ENCODE results near the gene CDC42BPA. TPM values are rescaled to one million over a fixed set of nuclear protein-coding genes. Genes with fewer than 3 reads are reported as not detected.

The CDC42BPA gene
- polyA plus RNA-seq, 4 donors, result 10.8 to 19.9 (median 13.8) TPM

- peaks cover 0 to 2% of the 10 kb centered on the region in 2 donors for H3K9me3 ChIP-seq (ENCODE audit: control insufficient read depth in 2 of 2, insufficient read depth in 1 of 2, low read depth in 1 of 2, low read length in 1 of 2)
- H3K36me3 ChIP-seq (ENCODE audit: control insufficient read depth in 3 of 3, insufficient read depth in 2 of 3, low read depth in 1 of 3, low read length in 3 of 3), result peaks cover 0 to 5% (median 0%) of the 10 kb centered on the region in 3 donors
- FAIRE-seq, result no peak
- no peak overlapping the region for H3K4me3 ChIP-seq (ENCODE audit: low read depth in 1 of 3, low read length in 3 of 3)
- DNase-seq, result peak in 1 of 2 donors; percentile 3
- no peaks in the 10 kb centered on the region for H3K27me3 ChIP-seq (ENCODE audit: control insufficient read depth in 3 of 3, insufficient read depth in 3 of 3, low read length in 3 of 3)
- H3K4me1 ChIP-seq (ENCODE audit: control insufficient read depth in 3 of 3, insufficient read depth in 2 of 3, low read depth in 1 of 3, low read length in 2 of 3), result peaks cover 16 to 43% (median 18%) of the 10 kb centered on the region in 3 donors
- H3K27ac ChIP-seq (ENCODE audit: low read depth in 1 of 3, low read length in 2 of 3), result no peak overlapping the region
- WGBS, 3 donors, result 28 to 59% (median 41%) methylated on average over 5 of the region's 5 CpGs
Observed at GRCh38 chr1:226943156-226943555, 375.1 kb downstream of the CDC42BPA start.

GRCh38 chr1:226942392-226942791 is 375.9 kb downstream of the CDC42BPA start:
- FAIRE-seq (no peak), DNase-seq (no peak)
- Histone ChIP-seq H3K4me1 (ENCODE audit: control insufficient read depth in 3 of 3, insufficient read depth in 2 of 3, low read depth in 1 of 3, low read length in 2 of 3) (peaks cover 16 to 43% (median 24%) of the 10 kb centered on the region in 3 donors), H3K9me3 (ENCODE audit: control insufficient read depth in 2 of 2, insufficient read depth in 1 of 2, low read depth in 1 of 2, low read length in 1 of 2) (no peaks in the 10 kb centered on the region), H3K27me3 (ENCODE audit: control insufficient read depth in 3 of 3, insufficient read depth in 3 of 3, low read length in 3 of 3) (no peaks in the 10 kb centered on the region), H3K27ac (ENCODE audit: low read depth in 1 of 3, low read length in 2 of 3) (no peak overlapping the region), H3K36me3 (ENCODE audit: control insufficient read depth in 3 of 3, insufficient read depth in 2 of 3, low read depth in 1 of 3, low read length in 3 of 3) (peaks cover 0 to 5% (median 0%) of the 10 kb centered on the region in 3 donors), H3K4me3 (ENCODE audit: low read depth in 1 of 3, low read length in 3 of 3) (no peak overlapping the region)
- WGBS, 3 donors, result 17 to 70% (median 30%) methylated on average over 3 of the region's 3 CpGs

- peaks cover 0 to 5% (median 0%) of the 10 kb centered on the region in 3 donors for H3K36me3 ChIP-seq (ENCODE audit: control insufficient read depth in 3 of 3, insufficient read depth in 2 of 3, low read depth in 1 of 3, low read length in 3 of 3)
- H3K9me3 ChIP-seq (ENCODE audit: control insufficient read depth in 2 of 2, insufficient read depth in 1 of 2, low read depth in 1 of 2, low read length in 1 of 2), result no peaks in the 10 kb centered on the region
- H3K27me3 ChIP-seq (ENCODE audit: control insufficient read depth in 3 of 3, insufficient read depth in 3 of 3, low read length in 3 of 3), result no peaks in the 10 kb centered on the region
- peak overlapping the region; percentile 63 to 84 (median 75) for H3K4me3 ChIP-seq (ENCODE audit: low read depth in 1 of 3, low read length in 3 of 3)
- H3K4me1 ChIP-seq (ENCODE audit: control insufficient read depth in 3 of 3, insufficient read depth in 2 of 3, low read depth in 1 of 3, low read length in 2 of 3), result peaks cover 10 to 38% (median 21%) of the 10 kb centered on the region in 3 donors
- no peak for DNase-seq
- peak overlapping the region in 1 of 3 donors; percentile 82 for H3K27ac ChIP-seq (ENCODE audit: low read depth in 1 of 3, low read length in 2 of 3)
- 8 to 27% (median 21%) methylated on average over 6 of the region's 6 CpGs for WGBS, 3 donors
- no peak for FAIRE-seq
Observed at GRCh38 chr1:226940806-226941067, 377.6 kb downstream of the CDC42BPA start.

GRCh38 chr1:226940029-226940805 is 378.1 kb downstream of the CDC42BPA start, which contains the start of gene COQ8A:
COQ8A (plus strand) TSS chr1:226940294; CDS start chr1:226961386, 21,092 bp downstream.
- no peaks in the 10 kb centered on the region for H3K27me3 ChIP-seq (ENCODE audit: control insufficient read depth in 3 of 3, insufficient read depth in 3 of 3, low read length in 3 of 3)
- peak within 1 kb of the TSS; percentile 81 to 94 (median 87) for H3K27ac ChIP-seq (ENCODE audit: low read depth in 1 of 3, low read length in 2 of 3)
- H3K4me1 ChIP-seq (ENCODE audit: control insufficient read depth in 3 of 3, insufficient read depth in 2 of 3, low read depth in 1 of 3, low read length in 2 of 3), result peaks cover 10 to 34% (median 21%) of the 10 kb centered on the region in 3 donors
- 0% methylated on average over 49 to 73 of the region's 73 CpGs for WGBS, 3 donors
- H3K4me3 ChIP-seq (ENCODE audit: low read depth in 1 of 3, low read length in 3 of 3), result peak within 1 kb of the TSS; percentile 63 to 84 (median 75)
- DNase-seq, result peak; percentile 99 to 100
- H3K36me3 ChIP-seq (ENCODE audit: control insufficient read depth in 3 of 3, insufficient read depth in 2 of 3, low read depth in 1 of 3, low read length in 3 of 3), result peaks cover 0 to 5% (median 0%) of the 10 kb centered on the region in 3 donors
- peaks cover 0 to 4% of the 10 kb centered on the region in 2 donors for H3K9me3 ChIP-seq (ENCODE audit: control insufficient read depth in 2 of 2, insufficient read depth in 1 of 2, low read depth in 1 of 2, low read length in 1 of 2)
- peak; percentile 23 for FAIRE-seq

Other genes starting within 250 kb of the CDC42BPA start
- 1 to 10 TPM in 3 of 4 donors, under 1 TPM in 1; 0.89 to 6.9 (median 2.2) TPM for gene ZNF678, start 245.1 kb upstream of the CDC42BPA start, polyA plus RNA-seq